PFSK-1 (cell line): ENCODE measurements around the gene C5.

ENCODE experiments used
- FOXP2 ChIP-seq: optimal IDR thresholded peaks from 2 replicates; pipeline ENCODE3; 2011; ENCODE audit warnings: borderline replicate concordance, control low read depth, inconsistent platforms; ENCODE audit not compliant: insufficient read depth; ENCODE audit errors: extremely low read length, extremely low read depth
- POLR2AphosphoS5 ChIP-seq: IDR thresholded peaks from 2 replicates; pipeline ENCODE4 v1.6.1; 2012; ENCODE audit warnings: low read depth, mild to moderate bottlenecking, control low read depth, low read length, moderate library complexity
- REST ChIP-seq, 2 experiments: IDR thresholded peaks; 2 replicates each; pipeline versions ENCODE4 v1.6.1 to v1.8.0; 2011 to 2012; ENCODE audit warnings: low read depth in 2 of 2, low read length in 2 of 2, control low read depth in 1 of 2, inconsistent platforms in 1 of 2, mild to moderate bottlenecking in 1 of 2, moderate library complexity in 1 of 2; ENCODE audit not compliant: insufficient read depth in 1 of 2
- SIN3A ChIP-seq: IDR thresholded peaks from 2 replicates; pipeline ENCODE4 v1.6.1; 2012; ENCODE audit warnings: mild to moderate bottlenecking, low read length, moderate library complexity, borderline replicate concordance; ENCODE audit not compliant: insufficient read depth
- TAF1 ChIP-seq: IDR thresholded peaks from 2 replicates; pipeline ENCODE4 v1.6.1; 2012; ENCODE audit warnings: low read length, control low read depth, borderline replicate concordance; ENCODE audit not compliant: insufficient read depth

The C5 gene

GRCh38 chr9:120914396-120914795 is 135.7 kb downstream of the C5 start:
- TF ChIP-seq SIN3A (no peak), REST (IDR thresholded peaks at IDR 0.05; ENCODE audit: insufficient read depth in 1 of 2, low read depth in 2 of 2, low read length in 2 of 2) (no peak), POLR2AphosphoS5 (no peak), FOXP2 (no peak), TAF1 (no peak)

- TF ChIP-seq REST (IDR thresholded peaks at IDR 0.05; ENCODE audit: insufficient read depth in 1 of 2, low read depth in 2 of 2, low read length in 2 of 2) (peak; percentile 90 to 97), FOXP2 (no peak)
These were observed 136.3 kb downstream of the C5 start for GRCh38 chr9:120913647-120914264.

DNA sequence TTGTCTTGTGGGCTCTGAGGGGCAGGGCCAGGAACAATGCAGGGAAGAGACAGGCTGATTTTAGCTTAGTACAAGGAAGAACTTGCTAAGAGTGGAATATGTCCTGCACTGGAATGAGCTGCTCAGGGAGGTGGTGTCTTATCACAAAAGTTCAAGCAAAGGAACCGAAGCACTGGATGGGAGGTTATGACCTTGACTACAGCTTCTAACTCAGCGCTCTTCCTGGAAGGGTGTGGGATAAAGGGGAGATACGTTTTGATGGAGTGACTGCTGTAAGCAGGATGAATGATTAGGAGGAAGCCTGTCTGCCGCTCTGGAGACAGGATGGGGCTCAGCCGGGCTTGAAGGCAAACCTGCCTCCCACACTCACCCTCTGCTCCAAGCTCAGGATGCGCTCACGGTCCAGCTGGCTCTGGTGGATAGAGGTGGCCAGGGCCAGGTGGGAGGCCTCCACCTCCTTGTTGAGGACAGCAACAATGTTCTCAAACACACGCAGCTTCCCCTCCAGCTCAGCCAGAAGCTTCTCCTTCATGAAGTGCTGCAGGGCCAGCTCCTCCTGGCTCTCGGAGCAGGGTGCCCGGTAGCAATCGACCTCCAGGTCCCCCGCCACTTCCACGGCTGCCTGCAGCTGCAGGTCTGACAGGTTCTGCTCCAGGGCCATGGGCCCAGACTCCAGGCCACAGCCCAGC is 137.0 kb downstream of the C5 start:
- TF ChIP-seq SIN3A (no peak), FOXP2 (peak; percentile 12)

GRCh38 chr9:120911295-120911837 is 138.7 kb downstream of the C5 start:
- TF ChIP-seq FOXP2 (no peak), SIN3A (no peak)

GRCh38 chr9:120910643-120911042 is 139.4 kb downstream of the C5 start:
- no peak for TF ChIP-seq SIN3A
- no peak for TF ChIP-seq REST (IDR thresholded peaks at IDR 0.05; ENCODE audit: insufficient read depth in 1 of 2, low read depth in 2 of 2, low read length in 2 of 2)
- TF ChIP-seq TAF1: no peak
- TF ChIP-seq FOXP2: no peak
- no peak for TF ChIP-seq POLR2AphosphoS5

DNA sequence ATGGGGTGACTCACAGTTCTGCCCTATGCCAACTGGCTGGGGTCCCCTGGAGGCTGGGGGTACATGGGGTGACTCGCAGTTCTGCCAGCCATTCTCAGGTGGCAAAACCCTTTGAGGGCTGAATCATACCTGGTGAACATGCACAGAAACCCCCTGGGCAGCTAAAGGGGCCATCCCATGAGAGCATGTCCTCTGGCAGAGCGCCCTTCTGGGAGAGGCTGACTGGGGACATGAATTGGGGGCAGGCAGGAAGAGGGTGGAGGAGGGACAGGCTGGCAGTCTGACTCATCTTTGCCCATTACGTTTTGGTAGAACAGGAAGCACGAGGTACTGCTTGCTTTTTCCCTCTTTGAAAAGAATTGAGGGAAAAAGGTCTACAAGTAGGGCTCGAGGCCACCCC is 140.2 kb downstream of the C5 start:
- no peak for TF ChIP-seq SIN3A
- TF ChIP-seq POLR2AphosphoS5: no peak
- TF ChIP-seq TAF1: no peak
- no peak for TF ChIP-seq FOXP2
- no peak for TF ChIP-seq REST (IDR thresholded peaks at IDR 0.05; ENCODE audit: insufficient read depth in 1 of 2, low read depth in 2 of 2, low read length in 2 of 2)
